GM10266 (cell line): Measurements from ENCODE around the gene CPNE7.

ENCODE experiments used
- DNase-seq: peaks from one replicate; pipeline ENCODE4 v3.0.0; 2012; ENCODE audit errors: extremely low spot score
- TF ChIP-seq, protein P1 (sequence below): IDR thresholded peaks from 2 replicates; pipeline ENCODE4 v1.5.1; 2012; ENCODE audit warnings: mild to moderate bottlenecking, low read depth; ENCODE audit not compliant: control insufficient read depth, insufficient read depth; ENCODE audit errors: missing control alignments

The CPNE7 gene

DNA sequence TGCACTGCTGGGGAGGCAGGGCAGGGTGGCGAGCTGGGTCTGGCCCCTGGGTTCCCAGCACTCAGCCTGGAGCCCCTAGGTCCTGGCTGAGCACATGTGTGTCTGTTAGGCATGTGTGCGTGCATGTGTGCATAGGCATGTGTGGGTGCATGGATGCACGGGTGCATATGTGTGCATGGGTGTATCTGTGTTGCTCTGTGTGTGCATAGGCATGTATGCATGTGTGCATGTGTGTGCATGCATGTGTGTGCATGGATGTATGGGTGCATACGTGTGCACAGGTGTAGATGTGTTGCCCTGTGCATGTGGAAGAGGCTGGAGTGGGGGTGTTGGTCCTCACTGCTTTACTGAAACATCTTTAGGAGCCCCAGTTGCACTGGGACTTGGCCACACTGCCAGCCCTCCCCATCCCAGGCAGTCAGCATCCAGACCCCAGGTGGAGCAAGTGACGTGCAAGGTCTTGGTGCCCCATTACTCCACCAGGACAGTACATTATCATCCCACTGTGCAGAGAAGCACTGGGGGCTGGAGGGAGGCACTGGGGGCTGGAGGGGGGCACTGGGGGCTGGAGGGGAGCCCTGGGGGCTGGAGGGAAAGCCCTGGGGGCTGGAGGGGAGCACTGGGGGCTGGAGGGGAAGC is 27.5 kb downstream of the CPNE7 start:
- TF ChIP-seq, protein P1, sequence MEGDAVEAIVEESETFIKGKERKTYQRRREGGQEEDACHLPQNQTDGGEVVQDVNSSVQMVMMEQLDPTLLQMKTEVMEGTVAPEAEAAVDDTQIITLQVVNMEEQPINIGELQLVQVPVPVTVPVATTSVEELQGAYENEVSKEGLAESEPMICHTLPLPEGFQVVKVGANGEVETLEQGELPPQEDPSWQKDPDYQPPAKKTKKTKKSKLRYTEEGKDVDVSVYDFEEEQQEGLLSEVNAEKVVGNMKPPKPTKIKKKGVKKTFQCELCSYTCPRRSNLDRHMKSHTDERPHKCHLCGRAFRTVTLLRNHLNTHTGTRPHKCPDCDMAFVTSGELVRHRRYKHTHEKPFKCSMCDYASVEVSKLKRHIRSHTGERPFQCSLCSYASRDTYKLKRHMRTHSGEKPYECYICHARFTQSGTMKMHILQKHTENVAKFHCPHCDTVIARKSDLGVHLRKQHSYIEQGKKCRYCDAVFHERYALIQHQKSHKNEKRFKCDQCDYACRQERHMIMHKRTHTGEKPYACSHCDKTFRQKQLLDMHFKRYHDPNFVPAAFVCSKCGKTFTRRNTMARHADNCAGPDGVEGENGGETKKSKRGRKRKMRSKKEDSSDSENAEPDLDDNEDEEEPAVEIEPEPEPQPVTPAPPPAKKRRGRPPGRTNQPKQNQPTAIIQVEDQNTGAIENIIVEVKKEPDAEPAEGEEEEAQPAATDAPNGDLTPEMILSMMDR = no peak
- DNase-seq = no peak

DNA sequence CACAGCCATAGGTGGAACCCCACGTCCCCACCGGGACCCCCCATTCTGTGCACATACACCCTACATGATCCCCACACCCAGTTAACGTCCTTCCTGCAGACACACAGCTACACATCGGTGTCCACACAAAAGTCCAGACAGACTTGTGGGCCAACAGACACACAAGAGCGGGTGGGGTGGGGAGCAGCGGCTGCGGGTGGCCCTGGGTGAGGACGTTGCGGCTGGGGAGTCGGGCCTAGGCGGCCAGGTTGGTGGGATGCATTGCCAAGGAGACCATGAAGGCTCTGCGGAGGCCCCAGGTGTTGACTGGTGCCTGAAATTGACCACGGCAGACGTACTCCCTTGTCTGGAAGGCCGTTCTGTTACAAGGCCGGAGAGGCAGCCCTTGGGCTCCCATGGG is 29.2 kb downstream of the CPNE7 start:
- no peak for DNase-seq
- TF ChIP-seq, protein P1 = no peak

DNA sequence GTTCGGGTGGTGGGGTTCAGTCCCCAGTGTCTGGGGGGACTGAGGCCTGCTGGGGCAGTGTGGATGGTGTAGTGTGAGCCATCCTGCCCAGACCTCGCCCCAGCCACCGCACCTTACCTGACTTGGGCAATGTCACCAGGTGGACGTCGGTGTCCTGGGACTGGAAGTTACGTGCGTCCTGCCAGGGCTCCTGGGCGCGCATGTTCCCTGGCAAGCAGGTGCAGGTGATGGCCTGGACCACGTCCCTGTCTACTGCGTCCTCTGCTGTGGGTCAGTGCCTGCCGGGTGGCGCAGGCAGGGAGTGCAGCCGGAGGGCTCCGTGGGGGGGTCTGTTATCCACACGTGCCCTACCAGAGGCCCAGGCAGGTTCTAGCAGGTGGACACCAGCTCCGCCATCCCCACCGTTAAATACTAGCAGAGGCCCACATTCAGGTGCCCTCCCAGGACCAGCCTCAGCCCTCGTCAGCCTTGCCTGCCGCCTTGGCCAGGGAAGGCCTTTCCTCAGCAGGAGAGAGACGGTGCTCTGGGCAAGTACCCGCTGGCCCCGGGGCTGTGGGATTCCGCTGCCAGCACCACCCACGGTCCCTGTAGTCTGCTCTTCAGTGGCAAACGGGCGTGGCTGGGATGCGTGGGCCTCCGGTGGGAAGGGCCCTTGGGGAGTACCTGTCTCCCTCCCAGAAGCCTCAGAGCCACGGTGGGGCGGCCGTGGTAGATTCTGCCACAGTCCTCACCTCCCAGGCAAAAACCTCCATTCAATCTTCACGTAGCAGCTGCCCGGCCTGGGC is 29.8 kb downstream of the CPNE7 start:
- TF ChIP-seq, protein P1 = no peak
- DNase-seq = no peak

GRCh38 chr16:89606006-89606405 is 30.4 kb downstream of the CPNE7 start:
- no peak for DNase-seq
- TF ChIP-seq, protein P1 = no peak

GRCh38 chr16:89607453-89607852 is 31.9 kb downstream of the CPNE7 start:
- TF ChIP-seq, protein P1 = no peak
- DNase-seq = no peak

DNA sequence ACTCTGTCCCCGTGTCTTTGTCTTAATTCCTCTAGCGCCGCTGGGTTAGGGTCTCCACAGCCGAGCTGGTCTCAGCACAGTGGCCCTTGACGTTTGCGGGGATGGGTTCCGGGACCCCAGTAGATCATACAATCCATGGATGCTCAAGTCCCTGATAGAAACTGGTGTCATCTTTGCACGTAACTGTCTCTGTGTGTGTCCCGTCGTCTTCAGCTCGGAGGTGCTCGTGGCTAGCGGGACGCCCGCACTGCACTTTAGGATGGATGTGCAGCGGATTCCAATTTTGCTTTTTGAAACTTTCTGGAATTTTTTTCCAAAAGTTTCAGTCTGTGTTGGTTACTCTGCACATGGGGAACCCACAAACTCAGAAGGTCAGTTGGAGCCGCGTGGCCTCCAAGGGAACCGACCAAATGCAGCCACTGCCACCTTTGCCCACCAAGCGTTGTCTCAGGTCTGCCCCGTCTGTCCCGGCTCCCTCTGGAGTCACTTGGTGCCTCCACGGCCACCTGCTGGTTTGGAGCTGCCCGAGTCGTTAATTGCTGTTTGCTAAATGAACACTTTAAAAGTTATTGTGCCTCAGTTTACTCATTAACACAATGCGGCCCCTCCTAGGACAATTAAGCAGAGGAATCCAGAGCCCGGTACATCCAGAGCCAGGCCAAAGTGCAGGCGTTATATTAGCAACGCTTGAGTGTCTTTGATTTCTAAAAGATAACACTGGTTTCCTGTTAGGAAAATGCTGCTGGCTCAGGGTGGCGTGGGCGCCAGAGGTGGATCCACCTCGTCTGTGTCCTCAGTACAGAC is 32.6 kb downstream of the CPNE7 start:
- no peak for DNase-seq

More for the DNA sequence above, 32.6 kb downstream of the CPNE7 start:
- TF ChIP-seq, protein P1 = no peak
